Measurements from ENCODE around the gene GIPC3. TPM values are rescaled to one million over a fixed set of nuclear protein-coding genes. Genes with fewer than 3 reads are reported as not detected.
A peak's percentile ranks its signal among the peaks of the same experiment; 100 is the strongest.

The GIPC3 gene
- total RNA-seq, 1 experiment from 2014 or later: not detected

DNA sequence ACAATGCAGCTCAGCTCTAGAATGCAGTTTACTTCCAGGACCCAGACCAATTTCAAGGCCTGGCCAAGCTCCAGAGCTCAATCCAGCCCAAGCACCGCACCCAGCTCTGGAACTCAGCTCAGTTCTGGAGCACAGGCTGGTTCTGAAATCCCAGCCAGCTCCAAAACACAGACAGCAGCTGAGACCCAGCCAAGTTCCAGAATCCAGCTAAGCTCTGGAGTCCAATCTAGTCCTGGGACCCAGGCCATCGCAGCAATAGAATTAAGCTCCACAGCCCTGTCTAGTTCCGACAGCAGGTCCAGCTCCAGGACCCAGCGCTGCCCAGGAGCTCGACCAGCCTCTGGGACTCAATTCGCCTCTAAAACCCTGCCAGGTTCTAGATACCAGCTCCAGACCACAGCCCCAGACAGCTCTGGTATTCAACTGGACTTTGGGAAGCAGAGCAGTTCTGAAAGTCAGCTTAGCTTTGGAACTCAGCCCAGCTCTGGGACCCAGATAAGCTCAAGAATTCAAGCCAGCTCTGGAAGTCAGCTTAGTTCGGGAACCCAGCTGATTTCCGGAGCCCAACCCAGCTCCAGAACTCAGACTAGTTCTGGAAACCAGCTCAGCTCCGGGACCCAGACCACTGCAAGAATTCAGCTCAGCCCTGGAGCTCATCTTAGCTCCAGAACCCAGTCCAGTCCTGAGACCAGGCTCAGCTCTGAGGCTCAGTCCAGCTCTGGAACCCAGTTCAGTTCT, 6.8 kb downstream of the GIPC3 start:
- in situ Hi-C loops (cut with HindIII; ENCODE audit: low pct_unique_long_range_greater_than_20kb, low sequenced_read_pairs): no loop called here

DNA sequence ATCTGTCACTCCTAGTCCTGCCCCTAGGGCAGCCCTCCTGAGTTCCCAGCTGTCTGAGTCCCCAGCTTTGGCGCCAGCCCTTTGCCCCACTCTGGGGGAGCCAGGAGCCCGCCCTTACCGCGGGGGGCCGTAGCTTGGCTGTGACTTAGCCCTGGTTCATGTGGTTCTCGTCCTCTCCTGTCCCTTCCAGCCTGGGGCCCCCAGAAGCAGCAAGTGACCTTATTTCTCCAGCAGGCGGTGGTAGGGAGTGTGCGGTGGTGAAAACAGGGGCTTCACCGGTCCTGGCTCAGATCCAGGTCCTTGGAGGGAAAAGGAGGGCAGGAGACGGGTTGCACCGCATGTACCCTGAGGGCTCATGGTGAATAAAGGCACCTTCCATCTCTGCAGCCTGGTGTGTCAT, 7.9 kb downstream of the GIPC3 start:
- no peak for DNase-seq (ENCODE audit: low read depth)
- in situ Hi-C loops (cut with HindIII; ENCODE audit: low pct_unique_long_range_greater_than_20kb, low sequenced_read_pairs): no loop called here

More for the DNA sequence above, 6.8 kb downstream of the GIPC3 start:
- DNase-seq (ENCODE audit: low read depth): no peak

DNA sequence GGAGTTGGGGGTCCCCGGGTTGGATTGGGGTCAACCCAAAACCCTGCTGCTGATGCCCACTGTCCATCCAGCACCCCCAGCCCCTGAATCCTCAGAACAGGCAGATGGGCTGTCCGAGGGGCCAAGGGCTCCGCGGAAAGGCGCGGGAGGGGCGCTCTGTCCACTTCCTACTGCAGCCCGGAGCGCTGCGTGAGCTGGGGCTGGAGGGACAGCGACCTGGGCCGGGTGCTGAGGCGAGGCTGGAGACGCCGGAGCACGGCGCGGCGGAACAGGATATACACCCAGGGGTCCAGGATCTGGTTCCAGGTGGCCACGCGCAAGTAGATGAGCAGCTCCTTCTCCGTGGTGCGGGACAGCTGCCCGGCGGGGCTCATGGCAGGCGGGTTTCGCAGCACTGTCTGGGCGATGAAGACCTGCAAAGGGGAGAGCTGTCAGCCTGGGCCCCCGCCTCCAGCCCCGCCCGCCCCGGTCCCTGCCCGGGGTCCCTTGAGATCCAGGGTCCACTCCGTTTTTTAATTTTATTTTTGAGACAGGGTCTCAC, 10.3 kb downstream of the GIPC3 start:
- no peak for DNase-seq (ENCODE audit: low read depth)
- in situ Hi-C loops (cut with HindIII; ENCODE audit: low pct_unique_long_range_greater_than_20kb, low sequenced_read_pairs): no loop called here

DNA sequence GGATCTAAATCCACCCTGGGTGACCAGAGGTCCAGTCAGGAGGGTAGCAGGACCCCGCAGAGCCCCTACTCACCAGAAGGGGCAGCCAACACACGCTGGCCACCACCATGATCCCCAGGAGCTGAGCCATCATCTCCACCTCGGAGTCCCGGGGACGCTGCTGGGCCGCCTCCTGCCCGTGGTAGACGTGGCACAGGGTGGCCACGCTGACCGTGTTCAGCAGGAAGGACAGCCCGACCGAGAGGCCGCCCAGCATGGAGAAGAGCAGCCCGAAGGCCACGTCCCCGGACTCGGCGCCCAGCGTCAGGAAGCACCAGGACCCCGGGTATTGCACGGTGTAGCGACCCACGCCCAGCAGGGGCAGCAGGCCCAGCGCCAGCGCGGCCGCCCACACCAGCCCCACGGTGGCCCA, 14.5 kb downstream of the GIPC3 start:
- in situ Hi-C loops (cut with HindIII; ENCODE audit: low pct_unique_long_range_greater_than_20kb, low sequenced_read_pairs): no loop called here
- DNase-seq (ENCODE audit: low read depth): no peak

DNA sequence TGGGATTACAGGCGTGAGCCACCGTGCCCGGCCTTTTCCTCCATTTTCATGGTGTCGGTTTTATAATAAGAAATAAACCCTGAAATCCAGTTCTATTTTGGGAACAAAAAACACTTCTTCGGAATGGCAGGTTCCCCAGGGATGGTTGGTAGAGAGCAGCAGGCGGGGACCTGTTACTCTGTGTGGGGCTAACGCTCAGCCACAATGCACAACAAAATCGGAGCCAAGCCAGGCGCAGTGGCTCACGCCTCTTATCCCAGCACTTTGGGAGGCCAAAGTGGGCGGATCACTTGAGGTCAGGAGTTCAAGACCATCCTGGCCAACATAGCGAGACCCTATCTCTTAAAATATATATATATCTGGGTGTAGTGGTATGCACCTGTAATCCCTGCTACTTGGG, 15.7 kb downstream of the GIPC3 start:
- no peak for DNase-seq (ENCODE audit: low read depth)
- in situ Hi-C loops (cut with HindIII; ENCODE audit: low pct_unique_long_range_greater_than_20kb, low sequenced_read_pairs): no loop called here

DNA sequence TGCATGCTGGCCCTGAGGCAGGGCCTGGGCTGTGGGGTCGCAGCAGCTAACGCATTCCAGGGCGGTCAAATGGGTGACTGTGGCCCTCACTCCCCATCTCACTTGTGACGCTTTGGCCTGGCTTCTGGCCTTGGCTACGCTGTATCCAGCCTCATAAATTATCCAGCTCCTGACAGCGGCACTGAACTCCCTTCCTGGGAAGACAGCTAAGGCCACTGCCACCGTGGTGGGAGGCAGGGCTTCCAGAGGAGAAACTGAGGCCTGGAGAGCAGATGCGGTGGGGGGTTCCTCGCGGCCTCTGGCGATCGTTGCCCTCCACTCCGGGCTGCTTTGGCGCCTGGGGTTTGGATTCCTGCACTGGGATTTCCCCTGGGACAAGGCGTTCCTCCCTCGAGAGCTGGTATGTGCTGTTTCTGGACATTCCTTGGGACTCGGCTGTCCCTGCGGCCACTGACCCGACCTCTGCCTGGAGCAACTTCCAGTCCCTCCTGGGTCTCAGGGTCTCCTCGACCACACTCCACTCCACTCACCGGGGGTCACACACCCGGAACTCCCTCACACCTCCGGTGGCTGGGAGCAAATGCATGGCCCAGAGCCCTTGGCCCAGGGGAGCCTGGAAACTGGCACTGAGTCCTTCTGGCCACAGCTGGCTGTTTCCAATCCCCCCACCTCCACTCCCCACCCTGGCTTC, 18.0 kb downstream of the GIPC3 start:
- in situ Hi-C loops (cut with HindIII; ENCODE audit: low pct_unique_long_range_greater_than_20kb, low sequenced_read_pairs): no loop called here
- DNase-seq (ENCODE audit: low read depth): no peak

DNA sequence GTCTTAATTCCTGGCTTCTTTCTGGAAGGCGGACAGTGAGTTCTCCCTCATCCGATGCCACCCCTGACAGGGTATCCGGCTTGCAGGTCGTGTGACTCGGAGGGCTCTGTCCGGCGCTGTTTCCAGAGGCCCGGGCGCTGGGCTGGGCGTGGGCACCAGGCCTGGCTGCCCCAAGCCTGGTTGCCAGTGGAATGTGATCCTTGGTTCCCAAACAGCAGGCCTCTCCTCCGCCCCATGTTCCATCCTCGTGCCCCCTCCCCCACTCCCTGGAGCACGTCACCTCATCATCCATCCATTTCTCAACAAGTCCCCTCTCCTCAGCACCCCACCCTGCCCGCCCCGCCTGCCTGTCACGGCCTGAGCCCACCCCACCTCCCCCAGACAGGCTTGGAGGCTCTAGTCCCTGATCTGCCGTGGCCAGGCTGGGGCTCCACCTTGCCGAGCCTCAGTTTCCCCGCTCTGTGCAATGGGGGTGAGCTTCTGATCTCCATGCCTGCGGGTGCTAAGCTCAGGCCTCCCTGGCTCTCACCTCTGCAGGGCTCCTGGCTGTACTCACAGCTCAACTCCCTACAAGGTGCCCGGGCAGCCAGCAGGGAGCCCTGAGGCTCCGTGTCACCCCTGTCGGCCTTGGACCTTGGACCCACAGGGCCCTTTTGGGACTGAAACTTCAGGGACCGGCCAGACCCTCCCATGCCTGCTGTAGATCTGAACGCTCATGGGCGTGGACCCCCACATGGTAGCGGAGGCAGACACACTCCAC, 19.1 kb downstream of the GIPC3 start:
- in situ Hi-C loops (cut with HindIII; ENCODE audit: low pct_unique_long_range_greater_than_20kb, low sequenced_read_pairs): no loop called here
- DNase-seq (ENCODE audit: low read depth): no peak

DNA sequence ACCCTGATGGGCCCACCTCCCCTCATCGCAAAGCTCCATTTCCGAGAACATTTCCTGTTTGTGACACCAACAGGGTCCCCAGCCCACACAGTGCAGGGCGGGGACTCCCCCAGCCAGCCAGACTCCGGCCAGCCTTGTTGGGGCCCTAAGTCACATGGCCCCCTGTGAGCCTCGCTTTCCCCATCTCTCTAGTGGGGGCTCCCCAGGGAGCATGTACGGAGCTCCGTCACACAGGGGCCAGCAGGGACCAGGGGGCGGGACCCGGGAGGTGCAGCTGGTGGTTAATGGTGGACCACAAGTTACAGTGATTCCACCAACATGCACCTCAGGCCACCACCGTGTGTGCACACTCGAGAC, 19.7 kb downstream of the GIPC3 start:
- no peak for DNase-seq (ENCODE audit: low read depth)
- in situ Hi-C loops (cut with HindIII; ENCODE audit: low pct_unique_long_range_greater_than_20kb, low sequenced_read_pairs): no loop called here

DNA sequence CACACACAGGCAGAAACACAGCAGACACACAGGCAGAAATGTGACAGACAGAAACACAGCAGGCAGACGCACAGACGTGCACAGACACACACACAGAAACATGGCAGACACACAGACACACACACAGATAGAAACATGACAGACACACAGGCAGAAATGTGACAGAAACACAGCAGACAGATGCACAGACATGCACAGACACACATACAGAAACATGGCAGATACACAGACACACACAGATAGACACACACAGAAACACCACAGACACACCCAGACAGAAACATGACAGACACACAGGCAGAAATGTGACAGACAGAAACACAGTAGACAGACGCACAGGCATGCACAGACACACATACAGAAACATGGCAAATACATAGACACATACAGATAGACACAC, 20.1 kb downstream of the GIPC3 start:
- no peak for DNase-seq (ENCODE audit: low read depth)
- in situ Hi-C loops (cut with HindIII; ENCODE audit: low pct_unique_long_range_greater_than_20kb, low sequenced_read_pairs): no loop called here

DNA sequence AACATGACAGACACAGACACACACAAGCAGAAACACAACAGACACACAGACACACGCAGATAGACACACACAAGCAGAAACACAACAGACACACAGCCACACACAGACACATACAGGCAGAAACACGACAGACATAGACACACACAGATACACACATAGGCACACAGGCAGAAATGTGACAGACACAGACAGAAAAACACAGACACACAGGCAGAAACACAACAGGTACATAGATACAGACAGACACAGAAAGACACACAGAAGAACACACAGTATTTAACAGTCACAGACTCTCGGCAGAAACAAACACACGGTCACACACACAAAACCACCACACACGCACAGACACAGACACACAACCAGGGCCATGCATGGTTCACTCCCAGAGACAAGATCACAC, 20.5 kb downstream of the GIPC3 start:
- no peak for DNase-seq (ENCODE audit: low read depth)
- in situ Hi-C loops (cut with HindIII; ENCODE audit: low pct_unique_long_range_greater_than_20kb, low sequenced_read_pairs): no loop called here

DNA sequence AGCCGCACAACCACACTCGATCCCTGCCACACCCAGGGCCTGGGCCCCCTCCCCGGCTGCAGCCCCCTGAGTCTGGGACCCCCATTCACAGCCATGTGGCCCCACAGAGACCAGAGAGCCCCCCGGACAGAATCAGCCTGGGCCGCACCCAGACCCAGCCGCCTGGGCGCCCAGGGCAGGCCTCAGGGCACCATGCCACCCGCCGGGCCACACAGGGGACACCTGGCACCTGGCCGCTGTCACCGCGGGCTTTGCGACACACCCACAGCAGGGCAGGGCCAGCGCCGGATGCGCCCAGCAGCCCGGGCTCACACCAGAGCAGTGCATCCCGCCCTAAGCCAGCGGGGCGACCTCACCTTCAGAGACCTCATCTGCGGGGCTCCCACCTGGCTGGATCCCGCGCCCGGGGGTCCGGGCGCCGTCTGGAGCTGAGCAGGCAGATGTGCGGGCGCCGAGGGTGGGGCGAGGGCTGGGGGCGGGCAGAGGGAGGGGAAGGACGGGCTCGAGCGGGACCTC, 21.0 kb downstream of the GIPC3 start:
- in situ Hi-C loops (cut with HindIII; ENCODE audit: low pct_unique_long_range_greater_than_20kb, low sequenced_read_pairs): no loop called here
- no peak for DNase-seq (ENCODE audit: low read depth)

DNA sequence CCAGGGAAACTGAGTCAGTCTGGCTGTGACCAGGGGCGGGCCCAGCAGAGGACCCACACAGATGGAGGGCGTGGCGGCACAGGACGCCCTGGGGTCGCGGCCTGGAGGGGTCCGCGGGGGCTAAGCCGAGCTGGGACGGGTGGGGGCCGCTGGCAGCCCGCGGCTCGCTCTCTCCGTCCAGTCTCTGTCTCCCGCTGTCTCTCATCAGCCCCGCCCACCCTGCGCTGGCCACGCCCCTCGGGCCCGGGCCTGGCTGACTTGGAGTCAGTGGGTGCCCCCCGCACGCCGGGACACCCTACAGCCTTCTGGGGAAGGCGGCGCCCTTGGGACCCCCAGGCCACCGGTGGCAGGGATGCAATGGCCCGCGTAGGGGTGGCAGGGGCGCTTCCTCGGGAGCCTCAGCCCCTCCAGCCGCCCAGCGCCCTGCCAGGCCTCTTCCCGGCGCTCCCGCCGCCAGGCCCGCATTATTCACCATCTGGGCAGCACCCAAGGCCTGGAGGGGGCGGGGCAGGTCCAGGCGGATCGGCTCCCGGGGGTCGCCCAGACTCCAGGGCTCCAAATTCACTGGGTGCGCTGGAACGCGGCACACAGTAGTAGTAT, 21.5 kb downstream of the GIPC3 start, which contains the start of gene TBXA2R:
Gene TBXA2R (minus strand): TSS at position 186 of the 600 bp plus-strand sequence. CDS start 6,241 bp downstream, outside the sequence.
- peak; percentile 56 for DNase-seq (ENCODE audit: low read depth)
- in situ Hi-C loops (cut with HindIII; ENCODE audit: low pct_unique_long_range_greater_than_20kb, low sequenced_read_pairs): no loop called here

DNA sequence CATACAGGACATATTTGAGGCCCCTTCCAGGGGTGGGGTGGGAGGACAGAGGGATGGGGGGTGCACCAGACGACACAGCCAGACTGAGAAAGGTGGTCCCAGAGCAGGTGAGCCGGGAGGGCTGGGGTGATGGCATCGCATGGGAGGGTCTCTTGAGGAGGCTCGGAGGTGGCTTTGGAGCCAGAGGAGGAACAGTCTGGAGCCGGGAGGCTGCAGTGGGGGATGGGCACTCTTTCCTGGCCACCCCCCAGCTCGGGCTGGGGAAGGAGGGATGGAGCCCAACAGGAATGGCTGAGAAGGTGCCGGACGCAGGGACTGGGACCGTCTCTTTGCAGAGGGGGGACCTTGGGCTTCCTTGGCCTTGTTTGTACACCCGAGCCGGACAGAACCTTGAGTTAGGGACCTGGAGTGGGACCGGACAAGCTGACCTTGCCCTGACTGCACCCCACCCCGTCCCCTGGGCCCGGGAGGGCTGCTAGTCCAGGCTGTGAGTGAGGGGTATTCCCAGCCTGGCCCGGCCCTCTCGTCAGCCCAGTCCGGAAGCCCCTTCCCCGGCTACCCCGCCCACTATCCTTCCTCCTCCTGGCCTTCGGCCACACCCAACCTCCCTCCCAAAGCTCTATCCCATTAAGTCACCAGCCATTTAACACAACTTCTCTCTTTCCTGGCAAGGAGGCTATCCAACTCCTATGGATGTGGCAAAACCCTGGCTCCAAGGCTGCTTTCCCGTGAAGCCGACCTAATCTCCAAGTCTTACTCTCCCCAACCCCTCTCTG, 22.2 kb downstream of the GIPC3 start:
- in situ Hi-C loops (cut with HindIII; ENCODE audit: low pct_unique_long_range_greater_than_20kb, low sequenced_read_pairs): no loop called here
- DNase-seq (ENCODE audit: low read depth): peak; percentile 18

DNA sequence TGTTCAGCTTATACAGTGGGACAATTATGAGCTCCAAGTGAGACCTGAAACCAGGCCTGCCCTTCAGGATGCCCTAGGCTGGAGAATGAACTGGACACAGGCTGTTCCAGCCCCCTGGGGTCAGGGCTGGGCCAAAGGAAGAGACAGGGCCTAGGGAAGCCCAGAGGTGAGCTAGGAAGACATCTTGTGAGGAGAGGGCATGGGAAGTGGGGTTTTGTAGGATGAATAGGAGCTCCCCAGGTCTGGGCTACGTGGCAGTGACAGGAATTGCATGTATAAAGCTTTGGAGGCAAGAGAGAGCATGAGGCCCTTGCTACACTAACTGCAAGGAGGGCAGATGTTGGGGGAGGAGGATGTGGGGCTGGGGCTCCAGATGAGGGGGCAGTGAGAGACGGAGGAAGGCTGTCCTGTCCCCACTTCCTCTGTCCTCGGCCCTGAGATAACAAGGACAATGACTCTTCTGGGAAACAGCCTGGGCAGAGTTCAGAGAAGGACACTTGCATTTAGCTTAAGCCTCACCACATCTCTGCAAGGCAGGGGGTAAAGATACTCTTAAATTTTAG, 22.9 kb downstream of the GIPC3 start:
- in situ Hi-C loops (cut with HindIII; ENCODE audit: low pct_unique_long_range_greater_than_20kb, low sequenced_read_pairs): no loop called here

DNA sequence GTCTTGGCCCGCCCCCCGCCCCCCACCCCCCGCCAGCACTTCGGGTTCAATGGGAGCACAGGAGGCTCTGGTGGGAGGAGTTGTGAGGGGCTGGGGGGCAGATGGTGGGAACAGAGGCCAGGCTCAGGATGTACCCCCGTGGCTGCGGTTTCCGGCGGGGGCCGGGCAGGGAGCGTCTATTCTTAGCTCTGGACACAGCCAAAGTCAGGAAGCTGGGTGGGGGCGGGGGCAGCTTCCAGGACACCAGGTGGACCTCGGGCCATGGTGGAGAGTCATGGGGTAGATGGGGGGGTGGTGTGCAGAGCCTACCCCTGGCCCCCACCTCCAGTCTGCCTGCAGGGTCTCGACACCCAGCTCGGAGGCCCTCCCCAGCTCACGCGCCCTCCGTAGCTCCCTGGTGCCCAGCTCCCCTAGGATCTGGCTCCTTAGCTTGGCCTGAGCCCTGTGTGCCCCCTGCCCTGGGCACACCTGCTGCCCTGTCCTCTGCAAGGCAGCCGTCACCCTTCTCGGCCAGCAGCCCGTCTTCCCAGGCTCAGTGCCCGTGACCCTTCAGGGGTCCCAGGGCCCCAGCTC, 23.6 kb downstream of the GIPC3 start:
- in situ Hi-C loops (cut with HindIII; ENCODE audit: low pct_unique_long_range_greater_than_20kb, low sequenced_read_pairs): no loop called here

More for the DNA sequence above, 22.9 kb downstream of the GIPC3 start:
- no peak for DNase-seq (ENCODE audit: low read depth)

DNA sequence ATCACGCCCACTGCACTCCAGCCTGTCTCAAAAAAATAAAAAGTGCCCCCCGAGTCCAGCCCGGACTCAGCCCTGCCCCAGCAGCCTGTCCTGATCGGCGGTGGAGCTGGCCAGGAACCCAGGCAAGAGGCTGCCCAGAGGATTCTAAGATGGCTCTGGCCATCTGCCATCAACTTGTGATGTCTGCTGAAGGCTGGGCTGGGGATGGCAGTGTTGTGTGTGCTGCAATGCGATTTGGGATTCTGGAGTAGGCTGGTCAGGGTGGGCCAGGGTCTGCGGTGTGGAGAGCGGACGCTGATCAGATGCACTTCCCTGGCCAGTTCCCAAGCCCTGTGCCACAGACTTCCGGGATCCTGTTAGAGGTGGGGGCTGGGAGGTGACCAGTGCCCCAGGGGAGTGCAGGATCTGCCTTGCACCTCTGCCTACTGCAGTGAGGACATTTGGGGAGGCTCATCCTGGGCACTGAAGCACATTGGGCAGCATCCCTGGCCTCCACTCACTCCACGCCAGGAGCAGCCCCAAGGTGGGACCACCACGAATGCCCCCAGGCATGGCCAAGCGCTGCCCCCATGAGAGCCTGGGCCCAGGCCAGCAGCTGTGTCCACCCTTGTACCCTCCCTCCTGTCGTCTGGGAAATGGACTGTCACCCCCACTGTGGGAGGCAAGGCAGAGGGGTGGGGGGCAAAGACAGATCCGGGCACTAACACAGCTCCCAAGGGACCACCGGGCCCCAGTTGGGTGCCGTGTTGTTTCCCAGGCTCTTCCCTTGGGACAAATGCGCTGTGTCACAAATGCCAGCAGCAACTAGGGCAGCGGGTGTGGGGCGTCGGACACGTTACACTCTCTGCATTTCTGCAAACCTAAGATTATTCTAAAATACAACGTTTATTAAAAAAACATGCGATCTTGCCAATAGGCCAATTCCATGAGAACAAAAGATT, 24.8 kb downstream of the GIPC3 start:
- in situ Hi-C loops (cut with HindIII; ENCODE audit: low pct_unique_long_range_greater_than_20kb, low sequenced_read_pairs): no loop called here
- no peak for DNase-seq (ENCODE audit: low read depth)

More for the DNA sequence above, 23.6 kb downstream of the GIPC3 start:
- no peak for DNase-seq (ENCODE audit: low read depth)
